Activated CD4-positive, alpha-beta T cell treated with anti-CD3 and anti-CD28 coated beads for 24 hours (primary cell): ENCODE results near the gene PPIL1.
"Not testable (repeated sequence)": the region's sequence is repeated elsewhere in the genome, so short reads cannot be mapped to it uniquely, and the experiment has no call there.

ENCODE experiments used
- DNase-seq, 2 donors: peaks; one replicate each; pipeline ENCODE4 v3.0.0-alpha.2; 2020; ENCODE audit warnings: low read depth in 2 of 2

Gene PPIL1

DNA sequence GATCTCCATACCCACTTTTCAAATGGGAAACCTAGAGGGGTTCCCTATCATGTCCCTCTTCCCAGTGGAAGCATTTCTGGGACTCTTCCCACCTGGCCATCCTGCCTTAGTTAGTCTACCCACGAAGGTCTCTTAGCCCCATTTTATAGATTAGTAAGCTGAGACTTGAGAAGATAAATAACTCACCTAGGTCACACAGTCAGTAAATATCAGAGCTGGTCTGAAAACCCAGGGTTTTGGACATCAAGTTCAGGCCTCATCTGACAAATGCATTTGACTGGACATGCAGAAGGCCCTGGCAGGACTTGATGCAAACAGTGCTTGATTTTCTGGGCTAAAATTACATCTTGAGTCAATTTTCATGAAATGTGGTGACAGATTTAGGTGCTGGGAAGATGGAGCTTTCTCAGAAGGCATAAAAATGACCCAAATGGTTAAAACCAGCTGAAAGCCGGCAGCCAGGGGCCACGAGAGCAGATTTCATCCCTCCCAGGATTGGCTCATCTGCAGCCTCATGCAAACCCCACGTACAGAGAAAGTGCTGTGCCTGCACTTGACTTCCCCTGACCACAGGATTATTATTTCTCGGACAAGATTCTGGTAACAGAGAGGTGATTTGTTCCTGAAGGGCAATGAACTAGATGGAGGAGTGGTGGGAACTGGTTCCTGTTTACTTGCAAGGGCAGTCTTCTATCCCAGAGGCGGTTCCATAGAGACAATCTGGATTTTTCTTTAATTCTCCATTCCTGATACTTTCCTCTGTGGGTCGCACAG is 58.5 kb downstream of the PPIL1 start:
- no peak for DNase-seq

DNA sequence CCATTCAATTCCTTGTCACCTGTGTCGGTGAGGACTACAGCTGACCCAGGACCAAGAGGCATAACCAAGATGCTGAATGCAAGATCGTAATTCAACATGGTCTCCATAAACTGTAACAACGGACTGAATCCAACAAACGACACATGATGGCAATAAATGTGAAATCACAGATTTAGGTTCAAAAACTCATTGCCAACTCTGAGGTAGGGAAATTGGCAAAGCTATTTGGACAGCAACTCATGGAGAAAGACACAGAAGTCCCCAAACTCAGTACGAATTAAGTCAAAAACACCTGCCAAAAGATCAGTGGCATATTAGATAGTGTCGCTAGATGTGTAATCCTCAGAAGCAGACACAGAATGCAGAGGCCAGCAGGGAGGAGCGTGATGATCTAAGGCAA is 60.4 kb downstream of the PPIL1 start:
- DNase-seq: no peak

DNA sequence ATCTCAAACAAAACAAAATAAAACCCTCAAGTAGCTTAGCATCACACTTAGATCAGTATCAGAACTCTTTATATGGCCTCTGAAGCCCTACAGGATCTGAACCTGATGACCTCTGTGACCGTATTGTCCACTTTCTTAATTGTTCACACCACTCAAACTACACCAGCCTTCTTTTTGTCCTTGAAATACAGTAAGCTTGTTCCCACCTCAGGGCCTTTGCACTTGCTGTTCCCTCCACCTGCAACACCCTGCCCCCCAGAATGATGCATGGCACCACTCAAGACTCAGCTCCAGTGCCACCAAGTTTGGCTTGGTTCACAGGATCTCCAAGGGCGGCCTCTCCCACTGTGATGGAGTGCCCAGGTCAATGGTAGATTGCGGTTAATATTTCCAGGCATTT is 61.1 kb downstream of the PPIL1 start:
- DNase-seq: no peak

DNA sequence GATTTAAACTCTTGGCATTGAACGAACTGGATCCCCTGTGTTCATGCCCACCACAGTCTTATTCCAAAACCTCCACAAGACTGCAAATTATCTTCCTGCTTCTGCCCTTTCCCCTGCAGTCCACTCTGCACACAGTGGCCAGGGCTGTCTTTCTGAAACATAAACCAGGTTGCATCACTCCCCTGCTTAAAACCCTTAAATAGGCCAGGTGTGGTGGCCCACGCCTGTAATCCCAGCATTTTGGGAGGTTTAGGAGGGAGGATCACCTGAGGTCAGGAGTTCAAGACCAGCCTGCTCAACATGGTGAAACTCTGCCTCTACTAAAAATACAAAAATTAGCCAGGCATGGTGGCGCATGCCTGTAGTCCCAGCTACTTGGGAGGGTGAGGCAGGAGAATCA is 61.6 kb downstream of the PPIL1 start:
- DNase-seq: not testable (repeated sequence)

DNA sequence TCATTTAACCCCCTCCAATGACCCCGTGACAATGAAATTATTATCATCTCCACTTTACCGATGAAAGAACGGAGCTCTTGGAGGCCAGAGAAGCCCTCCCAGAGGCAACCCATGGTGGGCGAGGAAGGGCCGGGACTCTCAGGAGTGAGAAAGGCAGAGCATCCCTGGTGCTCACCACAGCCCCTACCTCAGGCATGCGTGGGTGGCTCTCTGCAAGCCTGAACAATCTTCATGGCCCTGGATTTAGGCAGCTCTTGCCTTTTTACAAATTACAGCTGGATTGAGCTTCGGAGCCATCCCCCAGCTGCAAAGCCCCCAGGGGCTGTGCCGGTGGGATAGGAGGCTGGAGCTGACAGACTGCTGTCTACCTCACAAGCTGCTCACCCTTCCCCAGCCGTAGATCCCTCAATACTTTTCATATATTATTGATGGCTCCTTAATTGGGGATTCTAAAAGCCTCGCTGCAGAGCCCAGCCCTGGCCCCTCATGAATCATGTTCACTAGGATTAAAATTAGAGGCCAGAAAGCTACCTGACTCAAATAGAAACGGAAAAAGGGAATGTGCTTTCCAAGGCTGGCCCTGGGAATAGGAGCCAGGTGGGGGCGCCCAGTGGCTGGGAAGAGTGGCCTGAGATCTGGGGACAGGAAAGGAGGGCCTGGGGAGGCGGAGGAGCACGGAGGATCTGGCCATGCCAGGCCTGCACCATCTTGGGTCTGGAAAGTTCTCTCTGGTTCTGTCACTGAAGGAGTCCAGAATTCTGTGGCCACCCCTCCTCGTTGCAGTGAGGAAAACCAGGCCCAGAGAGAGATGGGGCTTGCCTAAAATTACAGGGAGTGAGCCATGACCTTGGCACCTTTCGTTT is 64.4 kb downstream of the PPIL1 start:
- DNase-seq: no peak

DNA sequence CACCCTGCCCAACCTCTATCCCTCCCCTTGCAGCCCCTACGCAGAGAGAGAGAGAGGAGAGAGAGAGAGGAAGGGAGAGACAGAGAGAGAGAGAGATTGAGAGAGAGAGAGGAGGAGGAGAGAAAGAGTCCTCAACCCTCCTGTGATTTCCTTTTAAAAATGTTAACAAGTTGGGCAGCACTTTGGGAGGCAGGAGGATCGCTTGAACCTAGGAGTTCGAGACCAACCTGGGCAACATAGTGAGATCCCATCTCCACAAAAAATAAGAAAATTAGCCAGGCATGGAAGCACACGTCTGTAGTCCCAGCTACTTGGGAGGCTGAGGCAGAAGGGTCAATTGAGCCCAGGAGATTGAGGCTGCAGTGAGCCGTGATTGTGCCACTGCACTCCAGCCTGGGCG is 65.4 kb downstream of the PPIL1 start:
- DNase-seq: no peak

GRCh38 chr6:36808634-36809033 is 66.0 kb downstream of the PPIL1 start:
- no peak for DNase-seq

DNA sequence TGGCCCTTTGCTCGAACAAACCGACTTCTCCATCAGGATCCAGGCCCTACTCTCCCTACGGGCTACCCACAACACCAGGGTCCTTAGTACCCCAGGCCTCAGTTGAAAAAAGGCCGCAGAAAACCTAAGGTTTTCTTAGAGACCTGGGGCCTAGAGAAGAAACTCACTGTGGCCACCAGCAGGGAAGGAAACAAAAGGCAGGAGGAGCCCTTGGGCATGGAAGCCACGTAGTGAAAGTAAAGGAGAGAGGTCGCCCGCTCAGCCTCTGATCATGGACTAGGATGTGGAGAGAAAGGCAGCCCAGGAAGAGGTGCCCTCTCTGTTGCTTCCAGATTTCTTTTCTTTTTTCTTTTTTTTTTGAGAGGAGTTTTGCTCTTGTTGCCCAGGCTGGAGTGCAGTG is 66.9 kb downstream of the PPIL1 start:
- DNase-seq: no peak

GRCh38 chr6:36807143-36807542 is 67.5 kb downstream of the PPIL1 start:
- no peak for DNase-seq

- no peak for DNase-seq
These were observed 68.7 kb downstream of the PPIL1 start for GRCh38 chr6:36805917-36806316.

DNA sequence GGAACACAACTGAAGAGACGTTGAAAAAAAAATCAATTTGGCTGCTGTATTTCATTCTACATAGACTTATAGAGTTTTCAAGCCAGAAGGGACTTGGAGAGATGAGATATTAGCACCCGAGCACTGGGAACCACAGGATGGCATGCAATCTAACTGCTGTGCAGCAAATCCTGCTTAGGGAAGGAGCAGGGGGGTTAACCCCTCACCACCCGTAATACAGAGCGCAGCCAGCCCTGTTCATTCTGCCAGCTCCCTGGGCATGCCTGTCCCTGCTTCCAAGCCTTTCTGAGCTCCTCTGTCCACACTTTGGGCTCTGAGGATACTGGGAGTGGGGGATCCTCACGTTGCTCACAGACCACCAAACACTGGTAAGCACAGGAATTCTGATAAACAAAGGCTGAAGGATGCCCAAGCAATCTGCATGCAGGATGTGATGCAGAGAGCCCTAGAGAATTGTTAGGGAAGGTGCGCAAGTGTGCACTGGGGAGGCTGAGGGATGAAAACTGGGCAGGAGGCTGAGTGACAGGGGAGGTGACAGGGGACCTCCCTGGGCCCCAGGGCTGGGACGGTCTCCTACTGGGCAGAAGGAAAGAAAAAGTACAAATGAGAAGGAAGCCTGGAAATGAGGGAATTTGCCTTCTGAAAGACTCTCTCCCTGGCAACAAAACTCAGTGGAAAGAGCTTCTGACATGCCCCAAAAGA is 69.4 kb downstream of the PPIL1 start:
- DNase-seq: no peak
